DND-41 (cell line): ENCODE data around the gene GHITM.

Experiments used
- ATAC-seq: fragments of 200-7000 bp; cut with Tn5 transposase; 3 replicates; pipeline ENCODE4 v1.9.1; 2021; ENCODE audit warnings: low read depth; ENCODE audit not compliant: insufficient read depth
- DNase-seq: peaks from one replicate; pipeline ENCODE4 v3.0.0-alpha.2; 2020
- H2AFZ ChIP-seq: 2 replicates; pipeline ENCODE4 v1.6.0; 2012; ENCODE audit warnings: low read depth, low read length
- H3K27ac ChIP-seq: 2 replicates; pipeline ENCODE4 v1.5.1; 2012; ENCODE audit warnings: low read length, inconsistent platforms
- H3K27me3 ChIP-seq: fragments of 200-600 bp; sonication (generic); 2 replicates; pipeline ENCODE4 v1.6.0; 2012; ENCODE audit warnings: low read length, mild to moderate bottlenecking, inconsistent platforms; ENCODE audit not compliant: insufficient read depth, poor library complexity
- H3K36me3 ChIP-seq: 2 replicates; pipeline ENCODE4 v1.5.1; 2012; ENCODE audit warnings: low read length, inconsistent platforms; ENCODE audit not compliant: insufficient read depth
- H3K4me1 ChIP-seq: 2 replicates; pipeline ENCODE4 v1.5.1; 2012; ENCODE audit warnings: mild to moderate bottlenecking, low read length; ENCODE audit not compliant: insufficient read depth
- H3K4me2 ChIP-seq: 2 replicates; pipeline ENCODE4 v1.6.0; 2012; ENCODE audit warnings: mild to moderate bottlenecking, moderate library complexity, low read length, inconsistent platforms; ENCODE audit not compliant: insufficient read depth
- H3K4me3 ChIP-seq, 2 experiments: fragments of 200-600 bp in 1 of 2; shearing (Covaris generic) in 1 of 2; 2 replicates each; pipeline ENCODE4 v1.5.1; 2012 to 2016; ENCODE audit warnings: inconsistent platforms in 2 of 2, low read length in 2 of 2, mild to moderate bottlenecking in 2 of 2, low read depth in 1 of 2, moderate library complexity in 1 of 2
- H3K79me2 ChIP-seq: 2 replicates; pipeline ENCODE4 v1.6.0; 2012; ENCODE audit warnings: low read length, inconsistent platforms; ENCODE audit not compliant: insufficient read depth
- H3K9ac ChIP-seq: 2 replicates; pipeline ENCODE4 v1.6.0; 2012; ENCODE audit warnings: low read depth, mild to moderate bottlenecking, inconsistent platforms, low read length, moderate library complexity
- H3K9me3 ChIP-seq: 2 replicates; pipeline ENCODE4 v1.5.1; 2012; ENCODE audit warnings: low read length, moderate library complexity, mild to moderate bottlenecking, inconsistent platforms; ENCODE audit not compliant: insufficient read depth, severe bottlenecking
- H4K20me1 ChIP-seq: 2 replicates; pipeline ENCODE4 v1.6.0; 2012; ENCODE audit warnings: low read length; ENCODE audit not compliant: insufficient read depth
- EZH2 ChIP-seq: IDR thresholded peaks from 3 replicates; pipeline ENCODE4 v1.6.1; 2012; ENCODE audit warnings: borderline replicate concordance, low read depth, mild to moderate bottlenecking, moderate library complexity, low read length, inconsistent platforms; ENCODE audit not compliant: severe bottlenecking
- TF ChIP-seq, protein P1 (sequence below): IDR thresholded peaks from 2 replicates; pipeline ENCODE4 v1.5.1; 2012; ENCODE audit warnings: borderline replicate concordance, low read length, moderate library complexity, mild to moderate bottlenecking; ENCODE audit not compliant: poor library complexity, severe bottlenecking; ENCODE audit errors: extremely low read depth

The GHITM gene, protein sequence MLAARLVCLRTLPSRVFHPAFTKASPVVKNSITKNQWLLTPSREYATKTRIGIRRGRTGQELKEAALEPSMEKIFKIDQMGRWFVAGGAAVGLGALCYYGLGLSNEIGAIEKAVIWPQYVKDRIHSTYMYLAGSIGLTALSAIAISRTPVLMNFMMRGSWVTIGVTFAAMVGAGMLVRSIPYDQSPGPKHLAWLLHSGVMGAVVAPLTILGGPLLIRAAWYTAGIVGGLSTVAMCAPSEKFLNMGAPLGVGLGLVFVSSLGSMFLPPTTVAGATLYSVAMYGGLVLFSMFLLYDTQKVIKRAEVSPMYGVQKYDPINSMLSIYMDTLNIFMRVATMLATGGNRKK

DNA sequence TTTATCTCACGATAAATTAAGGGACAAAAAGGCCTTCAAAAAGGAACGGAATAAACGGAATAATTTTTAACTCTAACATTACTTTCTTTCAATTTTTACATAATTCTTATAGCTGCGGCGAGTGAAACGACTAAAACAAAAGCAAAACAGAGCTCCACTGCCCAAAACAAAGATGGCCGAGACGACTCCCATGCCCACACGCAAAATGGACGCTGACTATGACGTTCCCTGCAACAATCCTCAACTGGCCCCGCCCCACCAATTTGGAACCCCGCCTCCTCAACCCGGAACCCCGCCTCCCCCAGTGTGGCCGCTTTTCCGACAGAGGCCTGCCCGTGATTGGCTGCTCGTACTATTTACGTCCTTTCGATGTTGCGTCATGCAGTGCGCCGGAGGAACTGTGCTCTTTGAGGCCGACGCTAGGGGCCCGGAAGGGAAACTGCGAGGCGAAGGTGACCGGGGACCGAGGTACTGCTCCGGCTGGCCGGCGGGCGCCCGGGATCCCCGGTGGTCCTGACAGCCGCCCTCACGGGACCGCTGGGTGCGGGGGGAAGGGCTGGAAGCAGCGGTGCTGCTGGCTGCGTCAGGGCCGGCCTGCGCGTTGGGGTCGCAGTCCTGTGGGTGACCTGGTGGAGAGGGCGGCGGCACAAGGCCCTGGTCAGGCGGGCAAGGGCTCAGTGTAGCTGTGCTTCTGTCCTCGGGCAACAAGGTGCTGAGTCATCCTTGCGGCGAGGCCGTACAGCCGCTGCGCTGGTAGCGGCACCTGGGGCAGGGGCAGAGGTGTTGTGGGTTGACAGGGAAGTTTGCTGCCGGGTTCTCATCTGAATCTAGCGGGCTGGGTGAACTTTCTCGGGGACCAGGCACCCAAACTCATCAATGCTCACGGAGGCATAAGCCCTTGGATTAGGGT, at the start of gene GHITM:
Gene GHITM, plus strand, starts transcription at position 384 of the 910 bp plus-strand sequence. CDS start 1,992 bp downstream, outside the sequence.
- H3K27ac ChIP-seq, result peak within 1 kb of the TSS; percentile 94
- no peaks in the 10 kb centered on the region for H3K9me3 ChIP-seq
- peaks cover 33% of the 10 kb centered on the region for H3K36me3 ChIP-seq
- H3K27me3 ChIP-seq, result no peaks in the 10 kb centered on the region
- peak within 1 kb of the TSS; percentile 96 for H3K9ac ChIP-seq
- H3K4me2 ChIP-seq, result peak within 1 kb of the TSS; percentile 91
- ATAC-seq (peak; percentile 95), DNase-seq (peak; percentile 99)
- peak within 1 kb of the TSS; percentile 75 to 100 for H3K4me3 ChIP-seq
- H4K20me1 ChIP-seq, result no peaks in the 10 kb centered on the region; the same call in 1 of the 2 replicates
- H2AFZ ChIP-seq, result peak within 1 kb of the TSS; percentile 98
- no peak for TF ChIP-seq EZH2
- TF ChIP-seq, protein P1, sequence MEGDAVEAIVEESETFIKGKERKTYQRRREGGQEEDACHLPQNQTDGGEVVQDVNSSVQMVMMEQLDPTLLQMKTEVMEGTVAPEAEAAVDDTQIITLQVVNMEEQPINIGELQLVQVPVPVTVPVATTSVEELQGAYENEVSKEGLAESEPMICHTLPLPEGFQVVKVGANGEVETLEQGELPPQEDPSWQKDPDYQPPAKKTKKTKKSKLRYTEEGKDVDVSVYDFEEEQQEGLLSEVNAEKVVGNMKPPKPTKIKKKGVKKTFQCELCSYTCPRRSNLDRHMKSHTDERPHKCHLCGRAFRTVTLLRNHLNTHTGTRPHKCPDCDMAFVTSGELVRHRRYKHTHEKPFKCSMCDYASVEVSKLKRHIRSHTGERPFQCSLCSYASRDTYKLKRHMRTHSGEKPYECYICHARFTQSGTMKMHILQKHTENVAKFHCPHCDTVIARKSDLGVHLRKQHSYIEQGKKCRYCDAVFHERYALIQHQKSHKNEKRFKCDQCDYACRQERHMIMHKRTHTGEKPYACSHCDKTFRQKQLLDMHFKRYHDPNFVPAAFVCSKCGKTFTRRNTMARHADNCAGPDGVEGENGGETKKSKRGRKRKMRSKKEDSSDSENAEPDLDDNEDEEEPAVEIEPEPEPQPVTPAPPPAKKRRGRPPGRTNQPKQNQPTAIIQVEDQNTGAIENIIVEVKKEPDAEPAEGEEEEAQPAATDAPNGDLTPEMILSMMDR, result peak; percentile 51
- peaks cover 28% of the 10 kb centered on the region for H3K79me2 ChIP-seq
- peaks cover 25% of the 10 kb centered on the region for H3K4me1 ChIP-seq

DNA sequence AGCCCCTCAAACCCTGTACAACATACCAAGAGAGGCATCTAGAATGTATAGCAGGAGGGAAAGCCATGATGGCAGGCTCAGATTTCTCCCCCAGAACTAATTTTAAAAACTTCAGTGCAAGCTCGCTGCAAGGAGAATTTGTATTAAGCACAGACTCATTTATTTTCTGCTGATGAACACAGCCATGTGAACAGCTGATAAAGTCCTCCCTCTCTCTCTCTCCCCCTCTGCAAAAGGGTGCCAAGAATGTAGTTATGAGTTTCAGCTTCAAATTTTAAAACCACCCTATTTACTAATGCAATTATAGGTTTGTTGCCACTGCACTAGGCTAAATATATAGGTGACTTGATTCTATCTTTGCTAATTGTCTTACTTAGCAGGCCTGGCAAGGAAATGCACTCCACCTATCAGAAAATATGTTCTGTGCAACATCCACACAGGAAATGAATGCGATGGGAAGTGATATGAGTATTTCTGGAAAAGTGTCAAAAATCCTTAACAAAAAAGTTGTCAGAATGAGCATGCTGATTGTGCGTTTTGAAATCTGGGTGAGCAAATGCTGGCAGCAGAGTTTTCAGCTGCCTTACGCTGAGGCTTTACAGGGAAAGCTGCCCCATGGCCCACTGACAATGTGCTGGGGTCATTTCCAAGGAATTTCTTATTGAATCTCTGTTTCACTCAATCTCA, 43.4 kb upstream of the GHITM start:
- H3K79me2 ChIP-seq, result no peaks in the 10 kb centered on the region
- ATAC-seq, result no peak

DNA sequence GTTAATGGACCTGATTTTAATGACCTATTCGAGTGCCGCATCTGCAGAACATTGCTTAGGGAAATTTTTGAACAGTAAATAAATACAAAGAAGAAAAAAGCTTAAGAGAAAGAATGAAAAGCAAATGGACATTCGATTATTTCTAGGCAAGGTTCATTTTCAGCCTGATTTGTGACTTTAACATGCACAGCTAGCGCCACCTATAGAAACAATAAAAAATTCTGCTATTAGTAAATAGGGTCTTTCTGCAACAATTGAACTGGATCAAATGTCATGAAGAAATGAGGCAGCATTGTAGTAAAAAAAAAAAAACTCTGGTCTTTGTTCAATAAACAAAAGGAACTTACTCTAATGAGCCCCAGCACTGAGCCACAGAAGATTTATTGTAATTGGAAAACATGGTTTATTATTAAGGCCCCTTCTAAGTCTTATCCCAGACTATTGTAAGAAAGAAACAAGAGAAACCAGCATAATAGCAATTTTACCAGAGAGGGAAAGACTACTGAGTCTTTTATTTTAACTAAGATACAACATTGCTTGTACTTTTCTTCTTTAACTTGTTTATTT, 41.4 kb upstream of the GHITM start:
- Histone ChIP-seq H3K79me2 (no peaks in the 10 kb centered on the region), H3K9me3 (no peaks in the 10 kb centered on the region), H3K27ac (no peak overlapping the region), H3K4me2 (no peak overlapping the region), H4K20me1 (no peaks in the 10 kb centered on the region), H3K4me3 (no peak overlapping the region), H3K9ac (no peak overlapping the region), H3K4me1 (no peaks in the 10 kb centered on the region), H3K27me3 (peaks cover 8% of the 10 kb centered on the region), H2AFZ (no peak overlapping the region), H3K36me3 (no peaks in the 10 kb centered on the region)
- TF ChIP-seq, protein P1, result peak; percentile 57
- TF ChIP-seq EZH2, result no peak
- DNase-seq, result no peak
- ATAC-seq, result no peak

More for the DNA sequence above, 43.4 kb upstream of the GHITM start:
- Histone ChIP-seq H3K36me3 (no peaks in the 10 kb centered on the region), H3K4me1 (no peaks in the 10 kb centered on the region), H3K27me3 (peaks cover 4% of the 10 kb centered on the region), H3K9ac (no peak overlapping the region), H4K20me1 (no peaks in the 10 kb centered on the region), H3K4me2 (no peak overlapping the region), H3K4me3 (no peak overlapping the region), H3K27ac (no peak overlapping the region), H2AFZ (no peak overlapping the region), H3K9me3 (no peaks in the 10 kb centered on the region)
- no peak for TF ChIP-seq EZH2
- TF ChIP-seq, protein P1, result no peak
- no peak for DNase-seq
